Skin of body (tissue), 2 donors: ENCODE measurements around the gene ZNF621. TPM values are rescaled to one million over a fixed set of nuclear protein-coding genes. Genes with fewer than 3 reads are reported as not detected.

Source experiments
- small RNA-seq: library from RNA; depleted of rRNA; stranded (forward); fragments of <200 nt; gene quantifications from one replicate; pipeline ENCODE3, GENCODE V24; 2014; ENCODE audit warnings: low replicate concordance
- total RNA-seq: library from RNA; depleted of rRNA; stranded (reverse); fragments of >200 nt; gene quantifications from one replicate; pipeline ENCODE4 v1.2.3, GENCODE V29; 2014

Gene ZNF621
- total RNA-seq, 1 donor from 2014 or later = 12.9 TPM

Small RNA genes within 50 kb of the gene (small RNA-seq; reads per million reads assigned to genes)
- gene RNU5B-2P = 9.4 reads per million, percentile 92 among the genes with 10 or more reads in this experiment

Other genes with a start within 250 kb of the ZNF621 start
- 26.4 TPM for gene EIF1B, start 215.3 kb upstream of the ZNF621 start, total RNA-seq
- 0.79 TPM for gene ENTPD3, start 137.8 kb upstream of the ZNF621 start, total RNA-seq
- gene RPL14, start 67.6 kb upstream of the ZNF621 start, total RNA-seq = 287 TPM
- 5.6 TPM for gene ZNF619, start 47.8 kb upstream of the ZNF621 start, total RNA-seq
- 1.6 TPM for gene ZNF620, start 18.9 kb upstream of the ZNF621 start, total RNA-seq